HepG2 (cell line): ENCODE data around the gene ZNF700. TPM values are rescaled to one million over a fixed set of nuclear protein-coding genes. Genes with fewer than 3 reads are reported as not detected.

Experiments used
- EEA1 ChIP-seq: sonication (generic); formaldehyde crosslinking; IDR thresholded peaks from 2 replicates; pipeline ENCODE4 v1.5.1; 2020; ENCODE audit warnings: mild to moderate bottlenecking, missing genetic modification reagents, borderline replicate concordance
- GABPA ChIP-seq, 2 experiments: IDR thresholded peaks; 2 replicates each; pipeline ENCODE4 v1.6.1; 2011 to 2016; ENCODE audit warnings: low read depth in 2 of 2, low read length in 1 of 2, missing biosample characterization in 1 of 2, missing genetic modification characterization in 1 of 2
- HNF4A ChIP-seq: sonication (generic); formaldehyde crosslinking; IDR thresholded peaks from 2 replicates; pipeline ENCODE4 v1.4.0; 2020; ENCODE audit warnings: missing genetic modification reagents
- HOXD1 ChIP-seq: sonication (generic); formaldehyde crosslinking; IDR thresholded peaks from 2 replicates; pipeline ENCODE4 v1.5.0; 2020; ENCODE audit warnings: missing genetic modification reagents
- SMAD1 ChIP-seq: sonication (generic); formaldehyde crosslinking; IDR thresholded peaks from 2 replicates; pipeline ENCODE4 v1.4.0; 2020; ENCODE audit warnings: missing genetic modification reagents, low read depth, mild to moderate bottlenecking, borderline replicate concordance
- SP140L ChIP-seq: sonication (generic); formaldehyde crosslinking; IDR thresholded peaks from 2 replicates; pipeline ENCODE4 v1.4.0; 2020; ENCODE audit warnings: missing genetic modification reagents, borderline replicate concordance
- YY1 ChIP-seq: IDR thresholded peaks from 2 replicates; pipeline ENCODE4 v1.6.1; 2011; ENCODE audit warnings: low read length, low read depth, moderate library complexity, mild to moderate bottlenecking; ENCODE audit not compliant: insufficient read depth, insufficient replicate concordance
- ZC3H4 ChIP-seq: sonication (generic); formaldehyde crosslinking; IDR thresholded peaks from 2 replicates; pipeline ENCODE4 v1.4.0; 2020; ENCODE audit warnings: missing genetic modification reagents, borderline replicate concordance
- ZNF460 ChIP-seq: sonication (generic); formaldehyde crosslinking; IDR thresholded peaks from 2 replicates; pipeline ENCODE4 v1.5.1; 2020; ENCODE audit warnings: missing genetic modification reagents, mild to moderate bottlenecking, borderline replicate concordance
- ZNF569 ChIP-seq: sonication (generic); formaldehyde crosslinking; IDR thresholded peaks from 2 replicates; pipeline ENCODE4 v1.5.0; 2020; ENCODE audit warnings: mild to moderate bottlenecking, missing genetic modification reagents, moderate library complexity, borderline replicate concordance
- polyA plus RNA-seq, 8 experiments: library from polyadenylated mRNA; depleted of rRNA in 3 of 8; stranded (reverse) in 7 of 8; unstranded in 1 of 8; fragments of >200 nt; fragmentation: Illumina TruSeq in 4 of 8; extraction: Trizol in 4 of 8; gene quantifications; 2 replicates each; pipeline versions ENCODE4 v1.2.1 to v1.2.3, GENCODE V29; 2011 to 2016; ENCODE audit warnings: low read depth in 4 of 8, missing spikeins in 1 of 8, mixed read lengths in 1 of 8; ENCODE audit not compliant: insufficient read depth in 1 of 8
- total RNA-seq, 5 experiments: library from RNA; depleted of rRNA; stranded (reverse); fragments of >200 nt; fragmentation: Illumina TruSeq; extraction: Trizol; gene quantifications; 2 replicates each; pipeline ENCODE4 v1.2.3, GENCODE V29; 2016; ENCODE audit warnings: low read depth in 1 of 5
- TF ChIP-seq, protein P1 (sequence below): sonication (generic); formaldehyde crosslinking; IDR thresholded peaks from 2 replicates; pipeline ENCODE4 v1.4.0; 2020; ENCODE audit warnings: mild to moderate bottlenecking, low read depth, missing genetic modification reagents
- TF ChIP-seq, protein P2 (sequence below): fragments of 450-650 bp; IDR thresholded peaks from 2 replicates; pipeline ENCODE4 v1.6.1; 2016
- TF ChIP-seq, protein P3 (sequence below): IDR thresholded peaks from 2 replicates; pipeline ENCODE4 v1.6.1; 2016; ENCODE audit warnings: missing compliant biosample characterization, missing genetic modification reagents, borderline replicate concordance
- TF ChIP-seq, protein P4 (sequence below): sonication (generic); formaldehyde crosslinking; conservative IDR thresholded peaks from 2 replicates; pipeline ENCODE4 v1.4.0; 2020; ENCODE audit warnings: mild to moderate bottlenecking, missing genetic modification reagents, moderate library complexity
- TF ChIP-seq, protein P5 (sequence below): sonication (generic); formaldehyde crosslinking; conservative IDR thresholded peaks from 2 replicates; pipeline ENCODE4 v1.8.0; 2022; ENCODE audit warnings: mild to moderate bottlenecking, moderate library complexity, missing genetic modification reagents

The ZNF700 gene
- total and polyA plus RNA-seq, 2 of the 13 experiments (the other 11 are each of a cell fraction or from before 2014, with no cell fraction given), result 6.0 to 12.8 TPM

DNA sequence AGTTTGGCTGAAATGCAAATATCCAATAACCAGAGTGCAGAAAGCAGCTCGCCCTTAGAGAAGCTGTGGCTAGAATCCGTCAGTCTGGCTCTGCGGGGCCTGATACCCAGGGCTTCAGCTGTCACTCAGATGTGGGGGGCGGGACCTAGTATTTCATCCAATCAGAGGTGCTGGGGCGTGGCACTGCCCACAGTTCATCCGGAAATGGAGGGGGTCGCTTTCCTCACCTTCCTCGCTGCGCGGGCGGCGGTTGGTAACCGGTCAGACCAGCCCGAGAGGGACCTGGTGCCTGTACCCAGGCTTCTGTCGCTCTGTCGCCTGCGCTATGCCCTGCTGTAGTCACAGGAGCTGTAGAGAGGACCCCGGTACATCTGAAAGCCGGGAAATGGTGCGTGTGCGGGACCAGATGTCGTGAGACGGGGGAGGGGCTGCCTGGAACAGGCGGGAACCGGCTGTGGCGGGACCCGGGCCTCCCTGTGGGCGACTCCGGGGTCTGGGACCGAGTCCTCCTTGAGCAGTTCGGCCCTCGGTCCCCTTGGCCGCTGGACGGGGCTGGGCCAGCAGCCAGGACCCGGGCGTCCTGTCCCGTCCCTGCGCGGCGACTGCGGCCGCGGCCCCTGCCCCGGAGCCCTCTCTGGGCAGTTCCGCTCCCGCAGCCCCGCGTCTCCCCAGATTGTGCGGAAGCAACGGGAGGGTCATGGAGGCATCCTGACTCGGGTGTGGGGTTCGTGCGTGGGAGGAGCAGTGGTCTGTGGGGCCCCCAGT, at the start of gene ZNF700 (continued):
- TF ChIP-seq, protein P1, sequence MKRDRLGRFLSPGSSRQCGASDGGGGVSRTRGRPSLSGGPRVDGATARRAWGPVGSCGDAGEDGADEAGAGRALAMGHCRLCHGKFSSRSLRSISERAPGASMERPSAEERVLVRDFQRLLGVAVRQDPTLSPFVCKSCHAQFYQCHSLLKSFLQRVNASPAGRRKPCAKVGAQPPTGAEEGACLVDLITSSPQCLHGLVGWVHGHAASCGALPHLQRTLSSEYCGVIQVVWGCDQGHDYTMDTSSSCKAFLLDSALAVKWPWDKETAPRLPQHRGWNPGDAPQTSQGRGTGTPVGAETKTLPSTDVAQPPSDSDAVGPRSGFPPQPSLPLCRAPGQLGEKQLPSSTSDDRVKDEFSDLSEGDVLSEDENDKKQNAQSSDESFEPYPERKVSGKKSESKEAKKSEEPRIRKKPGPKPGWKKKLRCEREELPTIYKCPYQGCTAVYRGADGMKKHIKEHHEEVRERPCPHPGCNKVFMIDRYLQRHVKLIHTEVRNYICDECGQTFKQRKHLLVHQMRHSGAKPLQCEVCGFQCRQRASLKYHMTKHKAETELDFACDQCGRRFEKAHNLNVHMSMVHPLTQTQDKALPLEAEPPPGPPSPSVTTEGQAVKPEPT (CRISPR knock-in tag), result 0 out of 2 replicates have a peak, but pooled peaks have one; percentile 72
- TF ChIP-seq ZNF569 (CRISPR knock-in tag), result no peak
- no peak for TF ChIP-seq ZNF460 (CRISPR knock-in tag)
- no peak for TF ChIP-seq EEA1 (CRISPR knock-in tag)
- TF ChIP-seq GABPA (IDR thresholded peaks at IDR 0.05; ENCODE audit: low read depth, low read length), result peak; percentile 64
- TF ChIP-seq GABPA (CRISPR knock-in tag; IDR thresholded peaks at IDR 0.05; ENCODE audit: low read depth), result peak; percentile 87
- TF ChIP-seq SMAD1, result peak; percentile 86; the same call in 1 of the 2 replicates
- peak; percentile 70 for TF ChIP-seq YY1
- TF ChIP-seq HOXD1 (CRISPR knock-in tag), result no peak
- TF ChIP-seq, protein P2, sequence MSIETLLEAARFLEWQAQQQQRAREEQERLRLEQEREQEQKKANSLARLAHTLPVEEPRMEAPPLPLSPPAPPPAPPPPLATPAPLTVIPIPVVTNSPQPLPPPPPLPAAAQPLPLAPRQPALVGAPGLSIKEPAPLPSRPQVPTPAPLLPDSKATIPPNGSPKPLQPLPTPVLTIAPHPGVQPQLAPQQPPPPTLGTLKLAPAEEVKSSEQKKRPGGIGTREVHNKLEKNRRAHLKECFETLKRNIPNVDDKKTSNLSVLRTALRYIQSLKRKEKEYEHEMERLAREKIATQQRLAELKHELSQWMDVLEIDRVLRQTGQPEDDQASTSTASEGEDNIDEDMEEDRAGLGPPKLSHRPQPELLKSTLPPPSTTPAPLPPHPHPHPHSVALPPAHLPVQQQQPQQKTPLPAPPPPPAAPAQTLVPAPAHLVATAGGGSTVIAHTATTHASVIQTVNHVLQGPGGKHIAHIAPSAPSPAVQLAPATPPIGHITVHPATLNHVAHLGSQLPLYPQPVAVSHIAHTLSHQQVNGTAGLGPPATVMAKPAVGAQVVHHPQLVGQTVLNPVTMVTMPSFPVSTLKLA, result 0 out of 2 replicates have a peak, but pooled peaks have one; percentile 3
- TF ChIP-seq HNF4A (CRISPR knock-in tag), result 0 out of 2 replicates have a peak, but pooled peaks have one; percentile 15
- TF ChIP-seq, protein P3, sequence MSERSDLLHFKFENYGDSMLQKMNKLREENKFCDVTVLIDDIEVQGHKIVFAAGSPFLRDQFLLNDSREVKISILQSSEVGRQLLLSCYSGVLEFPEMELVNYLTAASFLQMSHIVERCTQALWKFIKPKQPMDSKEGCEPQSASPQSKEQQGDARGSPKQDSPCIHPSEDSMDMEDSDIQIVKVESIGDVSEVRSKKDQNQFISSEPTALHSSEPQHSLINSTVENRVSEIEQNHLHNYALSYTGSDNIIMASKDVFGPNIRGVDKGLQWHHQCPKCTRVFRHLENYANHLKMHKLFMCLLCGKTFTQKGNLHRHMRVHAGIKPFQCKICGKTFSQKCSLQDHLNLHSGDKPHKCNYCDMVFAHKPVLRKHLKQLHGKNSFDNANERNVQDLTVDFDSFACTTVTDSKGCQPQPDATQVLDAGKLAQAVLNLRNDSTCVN (CRISPR knock-in tag), result no peak
- TF ChIP-seq, protein P4, sequence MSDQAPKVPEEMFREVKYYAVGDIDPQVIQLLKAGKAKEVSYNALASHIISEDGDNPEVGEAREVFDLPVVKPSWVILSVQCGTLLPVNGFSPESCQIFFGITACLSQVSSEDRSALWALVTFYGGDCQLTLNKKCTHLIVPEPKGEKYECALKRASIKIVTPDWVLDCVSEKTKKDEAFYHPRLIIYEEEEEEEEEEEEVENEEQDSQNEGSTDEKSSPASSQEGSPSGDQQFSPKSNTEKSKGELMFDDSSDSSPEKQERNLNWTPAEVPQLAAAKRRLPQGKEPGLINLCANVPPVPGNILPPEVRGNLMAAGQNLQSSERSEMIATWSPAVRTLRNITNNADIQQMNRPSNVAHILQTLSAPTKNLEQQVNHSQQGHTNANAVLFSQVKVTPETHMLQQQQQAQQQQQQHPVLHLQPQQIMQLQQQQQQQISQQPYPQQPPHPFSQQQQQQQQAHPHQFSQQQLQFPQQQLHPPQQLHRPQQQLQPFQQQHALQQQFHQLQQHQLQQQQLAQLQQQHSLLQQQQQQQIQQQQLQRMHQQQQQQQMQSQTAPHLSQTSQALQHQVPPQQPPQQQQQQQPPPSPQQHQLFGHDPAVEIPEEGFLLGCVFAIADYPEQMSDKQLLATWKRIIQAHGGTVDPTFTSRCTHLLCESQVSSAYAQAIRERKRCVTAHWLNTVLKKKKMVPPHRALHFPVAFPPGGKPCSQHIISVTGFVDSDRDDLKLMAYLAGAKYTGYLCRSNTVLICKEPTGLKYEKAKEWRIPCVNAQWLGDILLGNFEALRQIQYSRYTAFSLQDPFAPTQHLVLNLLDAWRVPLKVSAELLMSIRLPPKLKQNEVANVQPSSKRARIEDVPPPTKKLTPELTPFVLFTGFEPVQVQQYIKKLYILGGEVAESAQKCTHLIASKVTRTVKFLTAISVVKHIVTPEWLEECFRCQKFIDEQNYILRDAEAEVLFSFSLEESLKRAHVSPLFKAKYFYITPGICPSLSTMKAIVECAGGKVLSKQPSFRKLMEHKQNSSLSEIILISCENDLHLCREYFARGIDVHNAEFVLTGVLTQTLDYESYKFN, result peak; percentile 68
- TF ChIP-seq SP140L, result no peak
- no peak for TF ChIP-seq ZC3H4 (CRISPR knock-in tag)
- TF ChIP-seq, protein P5, sequence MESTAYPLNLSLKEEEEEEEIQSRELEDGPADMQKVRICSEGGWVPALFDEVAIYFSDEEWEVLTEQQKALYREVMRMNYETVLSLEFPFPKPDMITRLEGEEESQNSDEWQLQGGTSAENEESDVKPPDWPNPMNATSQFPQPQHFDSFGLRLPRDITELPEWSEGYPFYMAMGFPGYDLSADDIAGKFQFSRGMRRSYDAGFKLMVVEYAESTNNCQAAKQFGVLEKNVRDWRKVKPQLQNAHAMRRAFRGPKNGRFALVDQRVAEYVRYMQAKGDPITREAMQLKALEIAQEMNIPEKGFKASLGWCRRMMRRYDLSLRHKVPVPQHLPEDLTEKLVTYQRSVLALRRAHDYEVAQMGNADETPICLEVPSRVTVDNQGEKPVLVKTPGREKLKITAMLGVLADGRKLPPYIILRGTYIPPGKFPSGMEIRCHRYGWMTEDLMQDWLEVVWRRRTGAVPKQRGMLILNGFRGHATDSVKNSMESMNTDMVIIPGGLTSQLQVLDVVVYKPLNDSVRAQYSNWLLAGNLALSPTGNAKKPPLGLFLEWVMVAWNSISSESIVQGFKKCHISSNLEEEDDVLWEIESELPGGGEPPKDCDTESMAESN (CRISPR knock-in tag), result peak; percentile 33; the same call in 1 of the 2 replicates
